Omental fat pad (tissue), 4 donors: ENCODE data around the gene NCL. TPM values are rescaled to one million over a fixed set of nuclear protein-coding genes. Genes with fewer than 3 reads are reported as not detected.

Experiments
- ATAC-seq: fragments of 150-250 bp; one replicate; pipeline ENCODE4 v1.9.1; 2016; ENCODE audit warnings: mild to moderate bottlenecking, moderate library complexity; ENCODE audit not compliant: low FRiP score
- DNase-seq: peaks from one replicate; pipeline ENCODE4 v3.0.0-alpha.2; 2019; ENCODE audit warnings: low spot score
- total RNA-seq, 4 donors: library from RNA; depleted of rRNA; stranded (reverse); fragments of >200 nt; gene quantifications; one replicate each; pipeline ENCODE4 v1.1.0, GENCODE V29; 2016
- TF ChIP-seq, protein P1 (sequence below), 3 donors: fragments of 450-650 bp; IDR thresholded peaks; one replicate each; pipeline ENCODE4 v1.5.1; 2016 to 2017; ENCODE audit warnings: antibody characterized with exemption in 3 of 3, mild to moderate bottlenecking in 3 of 3, moderate library complexity in 2 of 3

NCL gene
- total RNA-seq, 4 donors from 2014 or later: 174 to 495 (median 225) TPM

DNA sequence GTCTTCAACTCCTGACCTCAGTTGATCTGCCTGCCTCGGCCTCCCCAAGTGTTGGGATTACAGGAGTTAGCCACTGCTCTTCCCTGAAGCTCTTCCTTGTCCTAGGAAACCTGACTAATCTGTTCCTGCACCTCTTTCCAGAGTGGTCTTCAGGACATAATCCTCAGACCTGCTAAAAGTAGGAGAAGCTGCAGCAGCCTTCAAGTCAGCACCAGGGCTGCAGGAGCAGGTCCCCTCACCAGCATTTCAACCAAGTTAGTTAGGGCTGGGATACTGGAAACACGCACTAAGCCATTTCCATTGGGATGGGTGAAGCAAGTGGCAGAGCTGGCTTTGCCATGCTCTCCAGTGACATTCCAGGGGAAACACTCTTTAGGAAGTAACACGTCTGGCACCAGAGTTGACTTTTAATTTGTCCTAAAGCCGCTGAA lies 9.9 kb downstream of the NCL start:
- no peak for ATAC-seq
- TF ChIP-seq, protein P1, sequence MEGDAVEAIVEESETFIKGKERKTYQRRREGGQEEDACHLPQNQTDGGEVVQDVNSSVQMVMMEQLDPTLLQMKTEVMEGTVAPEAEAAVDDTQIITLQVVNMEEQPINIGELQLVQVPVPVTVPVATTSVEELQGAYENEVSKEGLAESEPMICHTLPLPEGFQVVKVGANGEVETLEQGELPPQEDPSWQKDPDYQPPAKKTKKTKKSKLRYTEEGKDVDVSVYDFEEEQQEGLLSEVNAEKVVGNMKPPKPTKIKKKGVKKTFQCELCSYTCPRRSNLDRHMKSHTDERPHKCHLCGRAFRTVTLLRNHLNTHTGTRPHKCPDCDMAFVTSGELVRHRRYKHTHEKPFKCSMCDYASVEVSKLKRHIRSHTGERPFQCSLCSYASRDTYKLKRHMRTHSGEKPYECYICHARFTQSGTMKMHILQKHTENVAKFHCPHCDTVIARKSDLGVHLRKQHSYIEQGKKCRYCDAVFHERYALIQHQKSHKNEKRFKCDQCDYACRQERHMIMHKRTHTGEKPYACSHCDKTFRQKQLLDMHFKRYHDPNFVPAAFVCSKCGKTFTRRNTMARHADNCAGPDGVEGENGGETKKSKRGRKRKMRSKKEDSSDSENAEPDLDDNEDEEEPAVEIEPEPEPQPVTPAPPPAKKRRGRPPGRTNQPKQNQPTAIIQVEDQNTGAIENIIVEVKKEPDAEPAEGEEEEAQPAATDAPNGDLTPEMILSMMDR (IDR thresholded peaks at IDR 0.05): no peak
- no peak for DNase-seq

DNA sequence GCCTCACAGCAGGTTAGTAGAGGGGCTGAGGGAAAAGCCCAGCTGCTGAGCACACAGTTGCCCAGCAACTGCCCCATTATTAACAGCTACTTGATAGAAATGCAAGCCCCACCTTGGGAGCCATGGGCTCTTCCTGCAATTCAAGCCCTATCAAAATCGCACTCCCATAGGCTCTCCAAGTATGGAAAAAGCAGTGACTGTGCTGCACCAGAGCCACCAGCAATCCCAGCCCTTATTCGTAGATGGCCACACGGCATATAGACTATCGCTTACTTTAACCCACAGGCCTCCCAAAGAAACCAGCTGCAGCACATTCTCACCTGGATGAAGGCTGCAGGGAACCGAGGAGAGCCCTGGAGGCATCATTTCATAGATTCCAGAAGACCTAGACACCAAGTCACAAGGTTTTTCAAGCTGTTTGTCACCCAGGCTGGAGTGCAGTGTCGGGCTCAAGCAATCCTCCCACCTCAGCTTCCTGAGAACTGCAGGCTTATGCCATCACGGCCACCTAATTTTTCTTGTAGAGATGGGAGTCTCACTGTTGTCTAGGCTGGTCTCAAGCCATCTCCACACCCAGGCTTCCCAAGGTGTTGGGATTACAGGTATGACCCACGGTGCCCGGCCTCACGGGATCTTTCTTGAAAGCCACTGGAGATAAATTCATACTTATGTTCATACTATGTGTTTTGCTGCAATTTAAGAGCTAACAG lies 11.3 kb downstream of the NCL start:
- TF ChIP-seq, protein P1 (IDR thresholded peaks at IDR 0.05): no peak

DNA sequence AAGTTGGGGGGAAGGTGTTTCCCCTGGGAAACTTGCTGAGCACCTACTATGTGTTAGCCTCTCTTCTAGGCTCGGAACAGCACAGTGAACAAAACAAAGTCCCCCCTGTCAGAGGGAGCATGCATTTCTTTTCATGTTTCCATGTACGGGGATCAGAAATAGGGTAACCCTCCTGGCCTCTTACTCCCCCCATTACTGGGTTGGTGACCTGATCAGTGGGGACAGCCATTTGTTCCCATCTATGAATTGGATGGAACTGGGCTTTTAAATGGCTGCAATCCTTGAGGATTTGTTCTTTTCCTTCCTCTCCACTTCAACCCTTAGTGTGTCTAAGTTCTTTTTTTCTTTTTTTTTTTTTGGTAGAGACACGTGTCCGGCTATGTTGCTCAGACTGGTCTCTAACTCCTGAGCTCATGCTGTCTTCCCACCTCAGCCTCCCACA lies 13.7 kb downstream of the NCL start:
- ATAC-seq: no peak
- TF ChIP-seq, protein P1 (IDR thresholded peaks at IDR 0.05): no peak
- DNase-seq: no peak

More for the DNA sequence above, 11.3 kb downstream of the NCL start:
- ATAC-seq (no peak), DNase-seq (no peak)

DNA sequence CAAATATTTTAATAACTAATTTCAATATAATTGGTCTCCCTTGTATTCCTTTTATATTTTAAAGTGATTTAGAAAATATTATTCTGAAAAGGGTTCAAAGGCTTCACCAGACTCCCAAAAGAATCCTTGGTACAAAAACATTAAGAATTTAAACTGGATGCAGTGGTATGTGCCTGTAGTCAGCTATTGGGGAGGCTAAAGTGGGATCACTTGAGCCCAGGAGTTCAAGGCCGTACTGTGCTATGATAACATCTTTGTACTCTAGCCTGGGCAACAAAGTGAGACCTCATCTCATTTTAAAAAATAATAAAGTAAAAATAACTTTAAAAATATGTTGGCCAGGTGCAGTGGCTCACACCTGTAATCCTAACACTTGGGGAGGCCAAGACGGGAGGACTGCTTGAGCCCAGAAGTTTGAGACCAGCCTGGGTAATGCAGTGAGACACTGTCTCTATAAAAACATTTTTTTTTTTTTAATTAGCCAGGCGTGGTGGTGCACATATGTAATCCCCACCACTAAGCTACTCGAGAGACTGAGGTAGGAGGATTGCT lies 14.7 kb downstream of the NCL start:
- DNase-seq: no peak
- TF ChIP-seq, protein P1 (IDR thresholded peaks at IDR 0.05): no peak

DNA sequence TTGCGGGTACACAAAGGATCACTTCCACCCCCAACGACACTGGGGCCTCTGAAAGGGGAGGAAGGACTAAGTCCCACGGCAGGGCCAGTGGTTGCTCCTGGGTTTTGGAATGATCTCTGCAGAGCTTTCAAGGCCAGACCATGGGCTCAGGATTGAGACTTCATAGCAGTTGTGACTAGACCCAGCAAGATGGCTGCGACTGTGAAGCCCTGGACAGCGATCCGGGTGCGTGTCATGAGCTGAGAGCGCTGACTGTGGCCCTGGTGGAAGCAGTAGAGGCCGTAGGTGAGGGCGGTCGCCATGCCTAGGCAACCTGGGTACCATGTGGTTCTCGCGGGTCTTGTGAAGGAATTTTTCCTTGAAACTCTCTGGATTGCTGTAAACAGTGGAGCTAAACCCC lies 27.3 kb downstream of the NCL start:
- ATAC-seq (no peak), DNase-seq (no peak)
- TF ChIP-seq, protein P1 (IDR thresholded peaks at IDR 0.05): no peak

More for the DNA sequence above, 14.7 kb downstream of the NCL start:
- no peak for ATAC-seq

DNA sequence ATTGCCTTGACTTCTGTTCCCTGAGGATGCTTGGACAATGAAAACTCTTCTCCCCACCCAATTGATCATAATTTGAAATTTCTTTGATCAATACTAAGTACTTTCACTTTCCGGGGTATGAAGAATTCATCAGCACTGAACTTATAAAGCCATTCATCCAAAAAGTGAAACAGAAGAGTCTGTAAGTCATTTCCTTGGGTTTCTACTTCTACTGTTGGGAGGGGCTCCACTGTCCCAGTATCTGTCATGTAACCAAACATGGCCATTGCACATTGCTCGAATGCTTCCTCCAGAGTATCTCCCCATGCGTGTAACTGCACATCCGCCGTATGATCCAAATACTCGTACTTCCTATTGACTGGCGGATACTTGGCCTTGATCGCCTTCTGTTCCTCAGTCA lies 30.3 kb downstream of the NCL start:
- ATAC-seq: no peak

More for the DNA sequence above, 30.3 kb downstream of the NCL start:
- TF ChIP-seq, protein P1 (IDR thresholded peaks at IDR 0.05): no peak
- DNase-seq: no peak
